22Rv1 (cell line): ENCODE results near the gene TNNC2.

ENCODE experiments used
- ZFX ChIP-seq: fragments of 450-650 bp; IDR thresholded peaks from 2 replicates; pipeline ENCODE4 v1.6.1; 2017; ENCODE audit warnings: antibody characterized with exemption, borderline replicate concordance
- TF ChIP-seq, protein P1 (sequence below): fragments of 450-650 bp; IDR thresholded peaks from 2 replicates; pipeline ENCODE4 v1.5.1; 2017; ENCODE audit warnings: mild to moderate bottlenecking

- TF ChIP-seq, protein P1, sequence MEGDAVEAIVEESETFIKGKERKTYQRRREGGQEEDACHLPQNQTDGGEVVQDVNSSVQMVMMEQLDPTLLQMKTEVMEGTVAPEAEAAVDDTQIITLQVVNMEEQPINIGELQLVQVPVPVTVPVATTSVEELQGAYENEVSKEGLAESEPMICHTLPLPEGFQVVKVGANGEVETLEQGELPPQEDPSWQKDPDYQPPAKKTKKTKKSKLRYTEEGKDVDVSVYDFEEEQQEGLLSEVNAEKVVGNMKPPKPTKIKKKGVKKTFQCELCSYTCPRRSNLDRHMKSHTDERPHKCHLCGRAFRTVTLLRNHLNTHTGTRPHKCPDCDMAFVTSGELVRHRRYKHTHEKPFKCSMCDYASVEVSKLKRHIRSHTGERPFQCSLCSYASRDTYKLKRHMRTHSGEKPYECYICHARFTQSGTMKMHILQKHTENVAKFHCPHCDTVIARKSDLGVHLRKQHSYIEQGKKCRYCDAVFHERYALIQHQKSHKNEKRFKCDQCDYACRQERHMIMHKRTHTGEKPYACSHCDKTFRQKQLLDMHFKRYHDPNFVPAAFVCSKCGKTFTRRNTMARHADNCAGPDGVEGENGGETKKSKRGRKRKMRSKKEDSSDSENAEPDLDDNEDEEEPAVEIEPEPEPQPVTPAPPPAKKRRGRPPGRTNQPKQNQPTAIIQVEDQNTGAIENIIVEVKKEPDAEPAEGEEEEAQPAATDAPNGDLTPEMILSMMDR, result no peak
- TF ChIP-seq ZFX, result no peak
Observed at GRCh38 chr20:45817376-45818194, 9.5 kb downstream of the TNNC2 start.
